ENCODE results near the gene FOCAD.

FOCAD gene

DNA sequence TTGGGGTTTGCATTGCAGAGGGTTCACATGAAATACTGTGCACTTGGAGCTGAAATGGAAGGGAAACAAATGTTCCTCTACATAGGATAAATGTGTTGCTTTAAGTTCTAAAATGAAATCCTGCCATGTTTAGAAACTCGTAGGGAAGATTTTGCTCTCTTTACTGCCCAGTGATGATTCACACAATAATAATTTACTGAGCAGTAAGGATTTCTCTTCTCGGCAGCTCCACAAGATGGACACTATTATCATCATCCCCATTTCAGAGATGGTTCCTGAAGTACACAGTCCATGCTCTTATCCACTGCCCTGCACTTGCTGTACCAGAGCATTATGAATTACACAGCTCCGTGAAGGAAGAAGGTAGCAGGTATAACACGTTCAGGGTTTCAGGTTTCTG, 343.2 kb downstream of the FOCAD start:
- DNase-seq = no peak

DNA sequence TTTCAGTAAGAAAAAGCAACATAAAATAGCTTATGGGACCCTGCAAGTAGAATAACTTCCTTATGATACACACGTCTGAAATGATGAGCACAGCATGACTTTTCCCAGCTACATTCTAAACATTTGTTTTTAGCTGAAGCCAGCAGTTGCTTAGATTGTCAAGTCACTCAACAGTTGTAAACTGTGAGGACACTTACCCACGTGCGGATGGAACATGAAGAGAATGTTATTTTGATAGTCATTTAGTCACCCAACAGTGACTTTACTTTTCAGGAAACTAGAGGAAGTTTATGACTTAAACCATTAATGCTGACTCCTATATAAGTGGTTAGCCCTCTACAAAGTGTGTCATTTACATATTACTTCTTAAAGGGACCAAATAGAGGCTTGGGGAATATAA, 344.4 kb downstream of the FOCAD start:
- DNase-seq = peak in 1 of 5 experiments; percentile 17

DNA sequence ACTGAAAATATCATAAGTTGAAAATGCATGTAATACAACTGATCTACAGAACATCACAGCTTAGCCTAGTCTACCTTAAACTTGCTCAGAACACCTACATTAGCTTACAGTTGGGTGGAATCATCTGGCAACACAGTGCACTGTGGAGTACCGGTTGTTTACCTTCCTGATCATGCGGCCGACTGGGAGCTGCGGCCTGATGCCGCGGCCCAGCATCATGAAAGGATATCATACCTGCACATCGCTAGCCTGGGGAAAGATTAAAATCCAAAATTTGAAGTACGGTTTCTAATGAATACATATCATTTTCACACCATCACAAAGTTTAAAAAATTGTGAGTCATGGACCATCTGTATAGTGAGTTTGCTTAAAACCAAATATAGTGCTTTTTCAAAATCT, 345.6 kb downstream of the FOCAD start:
- DNase-seq = peak in 1 of 5 experiments; percentile 21

DNA sequence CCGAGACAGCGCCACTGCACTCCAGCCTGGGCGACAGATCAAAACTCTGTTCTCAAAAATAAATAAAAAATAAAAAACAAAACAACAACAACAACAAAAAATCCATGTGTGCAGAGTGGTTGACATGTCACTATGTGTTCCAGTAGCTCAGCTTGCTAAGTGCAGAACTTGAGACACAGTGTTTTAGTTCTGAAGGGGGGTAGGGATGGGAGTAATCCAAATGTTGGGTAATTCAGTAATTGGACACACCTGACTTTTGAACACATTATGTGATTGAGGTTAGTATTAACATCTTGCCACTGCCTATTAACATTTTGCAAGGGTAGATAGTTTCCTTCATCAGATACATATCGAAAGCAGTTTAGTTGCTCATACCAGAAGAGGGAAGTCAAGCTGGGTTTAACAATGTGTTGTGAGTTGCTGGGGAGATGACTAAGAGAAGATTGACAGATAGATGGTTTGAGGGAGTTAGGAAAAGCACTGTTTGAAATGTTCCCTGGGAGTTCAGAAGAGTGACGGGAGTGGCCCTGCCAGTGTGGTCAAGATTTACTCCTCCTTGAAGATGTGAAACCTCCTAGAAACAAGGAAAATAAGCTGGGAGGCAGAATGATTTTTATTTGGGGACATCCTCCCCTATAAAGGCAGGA, 346.5 kb downstream of the FOCAD start:
- peak in 2 of 5 experiments; percentile 1 to 86 for DNase-seq

DNA sequence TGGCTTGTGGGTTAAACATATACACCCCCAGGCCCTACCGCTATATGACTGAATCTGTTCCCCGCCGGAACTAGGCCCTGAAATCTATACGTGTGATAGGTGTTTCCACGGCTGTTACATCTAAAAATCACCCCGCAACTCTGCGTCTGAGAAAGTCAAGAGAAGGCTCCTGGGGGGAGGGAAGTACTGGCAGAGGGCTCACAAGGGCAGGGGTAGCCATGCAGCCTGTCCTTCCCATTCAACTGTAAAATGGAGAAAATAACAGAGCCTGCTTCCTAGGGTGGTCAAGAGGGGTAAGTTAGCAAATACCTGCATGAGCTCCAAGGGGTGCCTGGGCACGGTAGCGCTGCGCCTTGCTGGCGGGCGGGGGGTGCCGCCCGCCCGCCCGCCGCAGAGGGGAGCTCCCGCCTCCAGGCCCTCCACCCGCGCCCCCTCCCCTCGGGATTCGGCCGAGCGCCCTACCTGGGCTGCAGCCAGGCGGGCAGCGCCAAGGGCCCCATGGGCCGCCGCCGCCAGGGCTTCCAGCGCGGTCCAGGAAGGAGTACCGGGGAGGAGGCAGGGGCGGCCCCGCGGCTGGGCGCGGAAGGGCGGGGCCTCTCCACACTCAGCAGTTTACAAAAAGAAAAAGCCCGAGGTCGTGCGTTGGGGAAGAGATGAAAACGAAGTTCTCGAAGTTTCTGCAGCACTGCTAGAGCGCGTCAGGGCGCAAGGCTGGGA, 347.2 kb downstream of the FOCAD start, which contains the start of gene HACD4:
Gene HACD4 (minus strand): TSS at position 550 of the 717 bp plus-strand sequence. CDS start 50 bp downstream, at position 500.
- peak; percentile 31 to 88 (median 59) for DNase-seq

DNA sequence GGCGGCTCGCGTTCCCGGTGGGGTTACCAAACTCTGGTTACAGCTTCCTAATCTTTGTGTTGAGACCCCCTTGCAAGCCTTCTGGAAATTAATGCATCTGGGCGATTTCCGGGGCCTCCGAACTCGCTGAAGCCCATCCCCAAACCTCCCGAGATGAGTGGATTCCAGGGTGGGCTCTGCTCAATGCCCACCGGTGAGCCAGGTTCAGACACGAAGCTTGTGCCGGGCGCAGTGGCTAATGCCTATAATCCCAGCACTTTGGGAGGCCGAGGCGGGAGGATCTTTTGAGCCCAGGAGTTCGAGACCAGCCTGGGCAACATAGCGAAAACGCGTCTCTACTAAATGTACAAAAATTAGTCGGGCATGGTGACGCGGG, 347.7 kb downstream of the FOCAD start:
- DNase-seq = no peak

DNA sequence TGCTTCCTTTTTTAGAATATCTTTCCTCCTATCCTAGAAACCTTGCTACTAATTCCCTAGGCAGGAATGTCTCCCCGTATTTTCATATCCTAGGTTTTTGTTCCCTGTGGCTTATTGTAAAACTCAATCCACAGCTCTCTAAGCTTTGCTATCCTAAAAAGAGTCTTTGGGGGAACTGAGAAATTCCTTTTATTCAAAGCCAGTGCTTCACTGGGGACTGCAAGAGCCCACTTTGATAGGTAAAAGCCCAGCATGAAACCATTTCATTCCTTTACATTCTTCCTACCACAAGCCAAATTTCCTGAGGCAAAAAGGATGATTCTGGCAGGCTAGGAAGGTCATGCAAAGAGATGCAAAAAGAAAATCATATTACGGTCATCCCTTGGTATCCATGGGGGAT, 353.2 kb downstream of the FOCAD start:
- DNase-seq = no peak

DNA sequence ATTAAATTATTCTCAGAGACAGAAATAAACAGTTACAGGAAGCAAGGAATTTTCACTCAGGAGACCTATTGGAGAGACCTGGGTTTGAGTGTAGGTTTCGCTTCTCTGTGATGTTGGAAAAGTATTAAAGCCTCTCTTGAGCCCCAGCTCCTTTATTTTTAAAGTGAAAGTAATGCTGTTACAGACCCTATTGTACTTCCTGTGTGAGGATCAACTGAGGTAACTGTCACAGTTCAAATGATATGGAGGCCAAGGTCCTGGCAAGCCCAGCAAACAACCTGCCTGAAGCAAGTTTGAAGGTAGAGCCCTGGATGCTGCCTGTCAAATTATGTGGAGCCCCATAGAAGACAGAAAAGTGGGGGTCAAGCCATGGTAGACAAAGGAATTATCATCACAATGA, 355.2 kb downstream of the FOCAD start:
- peak in 1 of 5 experiments; percentile 11 for DNase-seq

DNA sequence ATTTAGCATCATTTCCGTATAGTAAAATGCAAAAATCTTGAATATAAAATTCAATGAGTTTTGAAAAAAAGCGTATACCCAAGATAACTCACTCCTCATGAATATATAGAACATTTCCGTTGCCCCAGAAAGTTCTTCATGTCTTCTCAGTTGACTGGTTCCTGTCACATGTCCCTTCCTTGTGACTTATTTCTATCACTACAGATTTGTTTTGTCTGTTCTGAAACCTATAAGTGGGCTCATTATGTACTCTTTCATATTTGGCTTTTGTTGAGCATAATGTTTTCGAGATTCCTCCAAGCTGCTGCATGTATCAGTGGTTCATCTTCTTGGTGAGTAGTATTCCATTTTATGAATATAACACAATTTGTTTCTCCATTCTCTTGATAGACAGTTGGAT, 358.4 kb downstream of the FOCAD start:
- DNase-seq = no peak

DNA sequence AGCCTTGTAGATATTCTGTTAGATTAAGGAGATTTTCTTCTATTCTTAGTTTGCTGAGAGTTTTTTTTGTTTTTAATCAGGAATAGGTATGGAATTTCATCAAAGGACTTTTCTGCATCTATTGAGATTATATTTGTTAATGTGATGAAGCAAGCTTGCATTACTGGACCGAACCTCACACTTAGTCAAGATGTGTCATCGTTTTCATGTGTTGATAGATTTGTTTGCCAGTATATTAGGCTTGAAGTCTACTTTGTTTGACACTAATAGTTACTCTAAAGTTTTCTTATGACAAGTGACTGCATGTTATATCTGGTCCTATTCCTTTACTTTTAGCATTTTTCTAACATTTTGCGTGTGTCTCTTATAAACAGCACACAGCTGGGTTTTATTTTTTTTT, 359.8 kb downstream of the FOCAD start:
- no peak for DNase-seq
